Activated B cell treated with CpG ODN at 0.5 μM for 24 hours (primary cell): Measurements from ENCODE around the gene KCNJ4. TPM values are rescaled to one million over a fixed set of nuclear protein-coding genes. Genes with fewer than 3 reads are reported as not detected.

Experiments
- ATAC-seq: fragments of 200-7000 bp; cut with Tn5 transposase; one replicate; pipeline ENCODE4 v1.10.0; 2021; ENCODE audit warnings: low read depth, mild to moderate bottlenecking, moderate library complexity
- CTCF ChIA-PET: fragments of 350-600 bp; sonication (Branson Sonifier 250); formaldehyde crosslinking; loops from one replicate; lab custom pipeline; 2021; ENCODE audit warnings: antibody characterized with exemption; lab: Charles Lee
- POLR2A ChIA-PET: fragments of 350-600 bp; sonication (Branson Sonifier 250); formaldehyde crosslinking; loops from one replicate; lab custom pipeline; 2021; ENCODE audit warnings: antibody characterized with exemption; lab: Charles Lee
- DNase-seq: peaks from one replicate; pipeline ENCODE4 v3.0.0; 2022
- H3K27ac Mint-ChIP-seq: one replicate; pipeline ENCODE4 v1.8.0; 2020; ENCODE audit warnings: mixed read lengths
- H3K27me3 Mint-ChIP-seq: one replicate; pipeline ENCODE4 v1.8.0; 2021; ENCODE audit warnings: mixed read lengths
- H3K36me3 Mint-ChIP-seq: one replicate; pipeline ENCODE4 v1.8.0; 2021; ENCODE audit warnings: low read depth, mixed read lengths
- H3K4me1 Mint-ChIP-seq: one replicate; pipeline ENCODE4 v1.8.0; 2021; ENCODE audit warnings: mixed read lengths
- H3K4me3 Mint-ChIP-seq: one replicate; pipeline ENCODE4 v1.8.0; 2020; ENCODE audit warnings: mild to moderate bottlenecking, mixed read lengths
- H3K9me3 Mint-ChIP-seq: one replicate; pipeline ENCODE4 v1.8.0; 2020; ENCODE audit warnings: mixed read lengths
- CTCF ChIP-seq: fragments of 200-600 bp; IDR thresholded peaks from one replicate; pipeline ENCODE4 v1.8.0; 2022; ENCODE audit warnings: antibody characterized with exemption, mild to moderate bottlenecking
- intact Hi-C: fragments of 100-400 bp; cut with micrococcal nuclease; formaldehyde crosslinking; loops from one replicate; pipeline ENCODE4 v1.15.1; 2024
- total RNA-seq: library from RNA; stranded (reverse); gene quantifications from 2 replicates; pipeline ENCODE4 v1.2.3, GENCODE V29; 2022

The KCNJ4 gene
- total RNA-seq, 1 donor from 2014 or later: not detected

GRCh38 chr22:38494498-38494897 is 39.5 kb upstream of the KCNJ4 start:
- Mint-ChIP-seq H3K4me3 (no peak overlapping the region), H3K36me3 (peaks cover 90% of the 10 kb centered on the region)

GRCh38 chr22:38491707-38492348 is 36.8 kb upstream of the KCNJ4 start:
- ChIA-PET POLR2A (interaction anchor here (0.5 to 2.2 kb wide), 4 partner anchors 9 to 629 kb away, joined by 4 to 8 read pairs (median 4); no protein-coding TSS in a partner anchor), CTCF (interaction anchor here (0.7 kb wide), 1 partner anchor 230 kb away, joined by 3 read pairs; no protein-coding TSS in a partner anchor)
- H3K36me3 Mint-ChIP-seq: peaks cover 92% of the 10 kb centered on the region
- intact Hi-C loops: loop anchor here (2.0 kb wide), 1 partner anchor 13 kb away; no protein-coding TSS in a partner anchor
- no peaks in the 10 kb centered on the region for H3K27me3 Mint-ChIP-seq
- H3K27ac Mint-ChIP-seq: peak overlapping the region; percentile 50
- ATAC-seq (no peak), DNase-seq (no peak)
- no peak for TF ChIP-seq CTCF
- H3K4me1 Mint-ChIP-seq: peaks cover 5% of the 10 kb centered on the region
- no peak overlapping the region for H3K4me3 Mint-ChIP-seq
- H3K9me3 Mint-ChIP-seq: no peaks in the 10 kb centered on the region

More at GRCh38 chr22:38494498-38494897, 39.5 kb upstream of the KCNJ4 start:
- intact Hi-C loops: no loop called here
- Mint-ChIP-seq H3K27ac (no peak overlapping the region), H3K4me1 (peaks cover 7% of the 10 kb centered on the region), H3K27me3 (no peaks in the 10 kb centered on the region), H3K9me3 (no peaks in the 10 kb centered on the region)
- ChIA-PET CTCF (no interaction called here), POLR2A (interaction anchor here (0.5 kb wide), 1 partner anchor 51 kb away, joined by 8 read pairs; no protein-coding TSS in a partner anchor)
- no peak for TF ChIP-seq CTCF
- DNase-seq (no peak), ATAC-seq (no peak)

- POLR2A ChIA-PET: interaction anchor here (0.5 to 2.2 kb wide), 5 partner anchors 9 to 21 kb away, joined by 3 to 8 read pairs (median 4); no protein-coding TSS in a partner anchor
- intact Hi-C loops: loop anchor here (2.0 kb wide), 1 partner anchor 14 kb away; no protein-coding TSS in a partner anchor
- Mint-ChIP-seq H3K36me3 (peaks cover 94% of the 10 kb centered on the region), H3K4me3 (no peak overlapping the region), H3K27me3 (no peaks in the 10 kb centered on the region), H3K4me1 (peaks cover 5% of the 10 kb centered on the region), H3K9me3 (no peaks in the 10 kb centered on the region), H3K27ac (peak overlapping the region; percentile 76)
- TF ChIP-seq CTCF: no peak
- CTCF ChIA-PET: interaction anchor here (1.2 kb wide), 1 partner anchor 84 kb away, joined by 3 read pairs; no protein-coding TSS in a partner anchor
- ATAC-seq (no peak), DNase-seq (no peak)
Observed at GRCh38 chr22:38490915-38491314, 35.9 kb upstream of the KCNJ4 start.

GRCh38 chr22:38490475-38490874 is 35.5 kb upstream of the KCNJ4 start:
- POLR2A ChIA-PET: interaction anchor here (0.9 to 2.2 kb wide), 4 partner anchors 8 to 21 kb away, joined by 3 to 8 read pairs (median 5); no protein-coding TSS in a partner anchor
- H3K27ac Mint-ChIP-seq: peak overlapping the region; percentile 76
- peak; percentile 45 for ATAC-seq
- peaks cover 94% of the 10 kb centered on the region for H3K36me3 Mint-ChIP-seq
- no peak overlapping the region for H3K4me3 Mint-ChIP-seq
- H3K4me1 Mint-ChIP-seq: peaks cover 5% of the 10 kb centered on the region
- no peaks in the 10 kb centered on the region for H3K27me3 Mint-ChIP-seq
- no peak for DNase-seq
- intact Hi-C loops: loop anchor here (2.0 kb wide), 1 partner anchor 14 kb away; no protein-coding TSS in a partner anchor
- no peaks in the 10 kb centered on the region for H3K9me3 Mint-ChIP-seq
- CTCF ChIA-PET: interaction anchor here (1.2 kb wide), 1 partner anchor 84 kb away, joined by 3 read pairs; no protein-coding TSS in a partner anchor
- TF ChIP-seq CTCF: no peak

GRCh38 chr22:38489561-38490145 is 34.7 kb upstream of the KCNJ4 start:
- intact Hi-C loops: loop anchor here (2.0 kb wide), 1 partner anchor 15 kb away; no protein-coding TSS in a partner anchor
- POLR2A ChIA-PET: interaction anchor here (1.5 to 2.2 kb wide), 3 partner anchors 8 to 13 kb away, joined by 4 to 8 read pairs (median 6); no protein-coding TSS in a partner anchor
- H3K27ac Mint-ChIP-seq: peak overlapping the region; percentile 59
- no peak for TF ChIP-seq CTCF
- H3K4me3 Mint-ChIP-seq: no peak overlapping the region
- peaks cover 5% of the 10 kb centered on the region for H3K4me1 Mint-ChIP-seq
- H3K36me3 Mint-ChIP-seq: peaks cover 92% of the 10 kb centered on the region
- CTCF ChIA-PET: interaction anchor here (1.2 kb wide), 1 partner anchor 85 kb away, joined by 3 read pairs; no protein-coding TSS in a partner anchor
- ATAC-seq (no peak), DNase-seq (no peak)
- H3K9me3 Mint-ChIP-seq: no peaks in the 10 kb centered on the region
- H3K27me3 Mint-ChIP-seq: no peaks in the 10 kb centered on the region
